HG02885 (cell line): ENCODE data around the gene BCHE.
"Not testable (repeated sequence)": the region's sequence is repeated elsewhere in the genome, so short reads cannot be mapped to it uniquely, and the experiment has no call there.

ENCODE experiments used
- ATAC-seq: cut with Tn5 transposase; IDR thresholded peaks from one replicate; pipeline ENCODE4 v1.9.1; 2021; ENCODE audit warnings: mild to moderate bottlenecking; ENCODE audit not compliant: unreplicated experiment, poor library complexity

Gene BCHE

GRCh38 chr3:165820671-165821123 lies 16.5 kb downstream of the BCHE start:
- no peak for ATAC-seq

DNA sequence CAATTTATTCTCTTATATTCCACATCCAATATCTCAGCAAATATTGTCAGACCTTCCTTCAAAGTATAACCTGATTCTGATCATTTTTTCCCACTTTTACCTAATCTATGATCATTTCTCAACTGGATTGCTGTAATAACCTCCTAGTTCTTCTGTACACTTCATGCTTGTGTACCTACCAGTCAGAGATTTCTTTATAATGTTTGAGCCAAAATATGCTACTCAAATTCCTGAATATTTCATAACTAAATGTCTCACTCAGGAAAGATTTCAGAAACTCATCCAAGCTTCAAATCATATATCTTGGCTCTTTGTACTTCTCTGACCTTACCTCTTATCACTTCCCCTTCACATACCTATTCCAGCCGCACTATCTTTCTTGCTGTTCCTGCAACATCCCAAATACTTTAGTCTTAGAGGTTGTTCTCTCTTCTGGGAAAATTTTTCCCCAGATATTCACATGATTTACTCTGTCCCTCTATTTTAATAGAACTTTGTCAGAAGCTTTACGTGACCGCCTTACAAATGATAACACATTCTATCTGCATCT lies 20.0 kb downstream of the BCHE start:
- no peak for ATAC-seq

DNA sequence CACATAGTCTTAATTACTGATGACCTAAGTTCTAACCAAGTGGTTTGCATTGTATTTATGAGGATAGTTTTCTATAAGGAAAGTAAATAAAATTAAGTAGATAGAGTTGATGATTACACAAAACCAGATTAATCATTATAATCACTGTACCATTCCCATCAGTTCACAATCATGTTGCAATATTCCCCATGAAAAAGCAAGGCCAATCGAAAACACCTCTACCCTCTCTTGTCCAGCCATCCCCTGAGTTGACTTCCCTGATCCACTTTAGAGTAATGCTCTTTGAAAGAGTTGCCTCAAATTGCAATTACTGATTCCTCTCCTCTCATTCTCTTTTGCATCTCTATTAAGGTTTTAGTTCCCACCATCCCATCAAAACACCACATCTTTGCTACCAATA lies 21.0 kb downstream of the BCHE start:
- ATAC-seq = no peak

- no peak for ATAC-seq
Observed at GRCh38 chr3:165815682-165816081, 21.5 kb downstream of the BCHE start.

- no peak for ATAC-seq
Observed at GRCh38 chr3:165814380-165814779, 22.8 kb downstream of the BCHE start.

GRCh38 chr3:165807937-165808336 lies 29.3 kb downstream of the BCHE start:
- not testable (repeated sequence) for ATAC-seq

- ATAC-seq = no peak
Observed at GRCh38 chr3:165805946-165806561, 31.2 kb downstream of the BCHE start.

GRCh38 chr3:165803471-165803870 lies 33.8 kb downstream of the BCHE start:
- no peak for ATAC-seq

DNA sequence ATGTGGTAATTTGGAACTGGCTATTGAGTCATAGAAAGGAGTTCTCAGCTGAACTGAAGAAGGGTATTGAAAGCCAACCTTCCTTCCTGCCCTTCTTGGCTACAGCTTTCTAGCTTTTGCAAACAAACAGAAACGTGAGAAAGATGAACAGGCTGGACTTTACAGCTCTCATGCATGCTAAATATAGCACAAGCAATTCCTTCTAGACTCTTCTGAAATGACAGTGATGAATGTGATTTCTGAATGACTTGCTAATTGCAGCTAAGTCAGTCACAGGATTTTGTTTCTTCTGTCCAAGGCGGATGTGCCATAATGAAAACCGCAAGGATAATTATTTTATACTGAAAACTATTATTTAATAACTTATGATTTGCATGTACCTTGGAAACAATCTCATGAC lies 36.3 kb downstream of the BCHE start:
- ATAC-seq = no peak

DNA sequence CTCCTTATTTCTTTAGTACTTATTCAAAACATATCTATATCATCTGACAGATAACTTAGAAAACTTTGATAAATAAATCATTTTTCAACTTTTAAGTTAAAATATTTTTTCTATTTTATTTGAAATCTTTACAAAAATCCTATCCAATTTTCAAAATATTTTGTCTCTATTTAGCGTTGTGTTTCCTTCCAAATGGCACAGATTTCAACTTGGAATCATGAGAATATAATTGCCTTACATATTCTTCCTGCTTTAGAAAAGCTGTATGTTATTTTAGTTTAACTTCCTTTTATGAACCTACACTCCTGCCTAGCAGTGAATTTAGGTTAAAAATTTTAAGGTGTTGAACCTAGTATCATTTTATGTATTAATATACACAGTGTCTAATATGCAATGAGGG lies 38.2 kb downstream of the BCHE start:
- ATAC-seq = no peak

DNA sequence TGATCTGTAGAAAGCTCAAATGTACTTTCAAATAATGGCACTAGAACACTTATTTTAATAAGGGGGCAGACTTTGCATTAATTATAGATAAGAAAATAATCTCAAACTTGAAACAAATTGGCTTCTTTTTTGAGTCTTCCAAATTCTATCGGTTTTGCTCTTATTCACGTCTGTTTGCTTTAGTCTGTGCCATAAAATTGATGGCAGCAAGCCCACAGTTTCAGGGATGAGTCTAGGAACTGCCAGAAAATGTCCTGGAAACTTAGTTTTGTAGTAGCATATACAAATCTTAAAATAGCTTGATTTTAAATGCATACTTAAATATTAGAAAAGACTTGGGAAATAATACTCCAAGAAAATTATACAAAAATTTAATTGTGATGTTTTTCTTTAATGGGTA lies 39.7 kb downstream of the BCHE start:
- ATAC-seq = no peak

- ATAC-seq = no peak
Observed at GRCh38 chr3:165796701-165797100, 40.5 kb downstream of the BCHE start.

- ATAC-seq = no peak
Observed at GRCh38 chr3:165788531-165788930, 48.7 kb downstream of the BCHE start.

- no peak for ATAC-seq
Observed at GRCh38 chr3:165786013-165786412, 51.2 kb downstream of the BCHE start.

- ATAC-seq = no peak
Observed at GRCh38 chr3:165784337-165784736, 52.9 kb downstream of the BCHE start.

GRCh38 chr3:165783383-165783782 lies 53.8 kb downstream of the BCHE start:
- no peak for ATAC-seq

GRCh38 chr3:165778891-165779290 lies 58.3 kb downstream of the BCHE start:
- no peak for ATAC-seq

DNA sequence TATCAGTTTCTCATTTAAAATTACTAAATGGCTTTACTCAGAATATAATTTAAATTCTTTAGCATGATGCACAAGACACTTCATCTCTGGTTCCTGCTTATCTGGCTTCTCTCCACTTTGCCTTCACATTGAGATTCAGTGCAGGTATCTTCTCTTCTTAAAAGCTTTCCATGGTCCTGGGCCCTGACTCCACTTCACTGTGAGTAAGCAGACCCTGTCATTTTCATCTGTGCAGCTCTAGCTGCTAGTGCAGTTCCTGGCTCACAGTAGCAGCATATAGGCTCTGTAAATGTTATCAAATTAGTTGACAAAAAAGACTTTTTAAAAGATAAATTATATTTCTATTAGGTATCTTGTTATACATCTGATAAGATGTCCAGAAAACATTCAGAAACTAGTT lies 58.8 kb downstream of the BCHE start:
- no peak for ATAC-seq

- no peak for ATAC-seq
Observed at GRCh38 chr3:165775824-165776223, 61.4 kb downstream of the BCHE start.

- no peak for ATAC-seq
Observed at GRCh38 chr3:165770781-165771180, 66.4 kb downstream of the BCHE start.

DNA sequence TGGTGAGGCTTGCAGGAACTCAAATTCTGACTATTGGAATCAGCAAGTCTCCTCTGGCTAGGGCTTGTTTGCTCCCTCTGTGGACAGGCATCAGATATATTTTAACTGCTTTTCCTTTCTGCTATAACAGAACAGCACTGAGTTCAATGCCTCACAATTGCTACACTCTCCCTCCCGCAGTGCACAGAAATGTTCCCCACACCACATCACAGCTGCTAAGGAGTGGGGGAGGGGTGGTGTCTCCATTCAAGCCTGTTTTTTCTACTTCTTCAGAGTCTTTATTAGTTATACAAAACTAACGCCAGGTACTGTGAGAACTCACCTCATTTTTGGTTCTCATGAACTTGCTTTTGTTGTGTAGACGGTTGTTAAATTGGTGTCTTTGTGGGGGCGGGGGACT lies 68.5 kb downstream of the BCHE start:
- ATAC-seq = no peak

DNA sequence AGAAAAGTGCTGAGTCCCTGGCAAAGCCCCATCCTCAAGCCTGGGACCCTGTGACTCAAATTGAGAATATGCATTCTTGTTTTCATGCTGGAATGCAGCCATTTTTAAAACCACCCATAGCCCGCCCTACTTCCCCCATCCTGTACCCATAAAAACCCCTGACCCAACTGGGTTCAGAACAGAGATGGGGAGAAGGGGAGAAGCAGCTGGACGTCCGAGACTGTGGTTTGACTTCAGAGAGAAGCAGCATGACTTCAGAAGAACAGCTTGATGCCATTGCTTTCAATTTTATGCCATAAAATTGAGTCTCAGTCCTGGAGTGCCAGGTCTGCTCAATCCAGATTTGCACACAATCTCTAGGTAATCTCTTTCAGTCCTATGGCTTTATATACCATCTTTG lies 78.2 kb downstream of the BCHE start:
- ATAC-seq = no peak
